GM12865 (cell line): ENCODE data around the gene MVB12B.
"Not testable (repeated sequence)": the region's sequence is repeated elsewhere in the genome, so short reads cannot be mapped to it uniquely, and the experiment has no call there.

Source experiments
- DNase-seq: peaks from one replicate; pipeline ENCODE4 v3.0.0; 2010; ENCODE audit warnings: low read depth
- H3K4me3 ChIP-seq: 2 replicates; pipeline ENCODE4 v1.5.1; 2011; ENCODE audit warnings: mild to moderate bottlenecking, low read depth, low read length, control low read depth
- TF ChIP-seq, protein P1 (sequence below): IDR thresholded peaks from 2 replicates; pipeline ENCODE4 v1.5.1; 2011; ENCODE audit warnings: low read length, control low read depth, low read depth, inconsistent platforms; ENCODE audit not compliant: insufficient read depth; ENCODE audit errors: missing control alignments

The MVB12B gene

GRCh38 chr9:126474206-126474765 is 147.7 kb downstream of the MVB12B start:
- TF ChIP-seq, protein P1, sequence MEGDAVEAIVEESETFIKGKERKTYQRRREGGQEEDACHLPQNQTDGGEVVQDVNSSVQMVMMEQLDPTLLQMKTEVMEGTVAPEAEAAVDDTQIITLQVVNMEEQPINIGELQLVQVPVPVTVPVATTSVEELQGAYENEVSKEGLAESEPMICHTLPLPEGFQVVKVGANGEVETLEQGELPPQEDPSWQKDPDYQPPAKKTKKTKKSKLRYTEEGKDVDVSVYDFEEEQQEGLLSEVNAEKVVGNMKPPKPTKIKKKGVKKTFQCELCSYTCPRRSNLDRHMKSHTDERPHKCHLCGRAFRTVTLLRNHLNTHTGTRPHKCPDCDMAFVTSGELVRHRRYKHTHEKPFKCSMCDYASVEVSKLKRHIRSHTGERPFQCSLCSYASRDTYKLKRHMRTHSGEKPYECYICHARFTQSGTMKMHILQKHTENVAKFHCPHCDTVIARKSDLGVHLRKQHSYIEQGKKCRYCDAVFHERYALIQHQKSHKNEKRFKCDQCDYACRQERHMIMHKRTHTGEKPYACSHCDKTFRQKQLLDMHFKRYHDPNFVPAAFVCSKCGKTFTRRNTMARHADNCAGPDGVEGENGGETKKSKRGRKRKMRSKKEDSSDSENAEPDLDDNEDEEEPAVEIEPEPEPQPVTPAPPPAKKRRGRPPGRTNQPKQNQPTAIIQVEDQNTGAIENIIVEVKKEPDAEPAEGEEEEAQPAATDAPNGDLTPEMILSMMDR: no peak
- H3K4me3 ChIP-seq: no peak overlapping the region
- DNase-seq: no peak

GRCh38 chr9:126474786-126475485 is 148.3 kb downstream of the MVB12B start:
- TF ChIP-seq, protein P1: no peak
- no peak for DNase-seq
- H3K4me3 ChIP-seq: no peak overlapping the region

- H3K4me3 ChIP-seq: no peak overlapping the region
- DNase-seq: no peak
- TF ChIP-seq, protein P1: no peak
Measured at GRCh38 chr9:126475933-126476555, 149.4 kb downstream of the MVB12B start.

DNA sequence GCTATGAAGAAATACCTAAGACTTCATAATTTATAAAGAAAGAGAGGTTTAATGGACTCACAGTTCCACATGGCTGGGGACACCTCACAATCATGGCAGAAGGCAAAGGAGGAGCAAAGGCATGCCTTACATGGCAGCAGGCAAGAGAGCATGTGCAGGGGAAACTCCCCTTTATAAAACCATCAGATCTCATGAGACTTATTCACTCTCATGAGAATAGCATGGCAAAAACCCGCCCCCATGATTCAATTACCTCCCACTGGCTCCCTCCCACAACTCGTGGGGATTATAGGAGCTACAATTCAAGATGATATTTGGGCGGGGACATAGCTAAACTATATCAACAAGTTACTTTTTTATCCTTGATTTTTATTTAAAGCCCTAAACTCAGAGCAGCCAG is 150.8 kb downstream of the MVB12B start:
- DNase-seq, H3K4me3 ChIP-seq: not testable (repeated sequence)

GRCh38 chr9:126478216-126478981 is 151.8 kb downstream of the MVB12B start:
- no peak for DNase-seq
- TF ChIP-seq, protein P1: no peak
- no peak overlapping the region for H3K4me3 ChIP-seq

DNA sequence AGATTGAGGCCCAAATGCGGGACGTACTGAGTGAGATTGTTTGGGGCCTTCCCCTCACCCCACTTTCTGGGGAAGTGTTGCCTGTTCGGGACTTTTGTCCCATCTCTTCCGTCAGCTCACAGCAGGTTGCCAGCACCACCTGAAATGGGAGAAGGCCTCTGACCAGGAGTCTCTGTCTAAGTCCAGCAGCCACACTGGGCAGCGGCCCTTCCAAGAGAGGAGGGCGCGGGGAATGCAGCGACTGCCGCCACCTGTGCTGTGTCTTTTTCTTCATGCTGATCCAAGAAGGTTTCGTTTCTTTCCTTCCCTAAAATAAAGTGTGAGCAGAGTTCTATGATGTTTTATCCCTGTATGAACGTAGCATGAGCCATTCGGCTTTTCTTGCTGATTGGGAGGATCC is 152.9 kb downstream of the MVB12B start:
- no peak overlapping the region for H3K4me3 ChIP-seq
- DNase-seq: no peak
- TF ChIP-seq, protein P1: no peak

GRCh38 chr9:126480813-126481212 is 154.2 kb downstream of the MVB12B start:
- no peak overlapping the region for H3K4me3 ChIP-seq
- TF ChIP-seq, protein P1: no peak
- DNase-seq: no peak
